ENCODE results near the gene AATF.

DNA sequence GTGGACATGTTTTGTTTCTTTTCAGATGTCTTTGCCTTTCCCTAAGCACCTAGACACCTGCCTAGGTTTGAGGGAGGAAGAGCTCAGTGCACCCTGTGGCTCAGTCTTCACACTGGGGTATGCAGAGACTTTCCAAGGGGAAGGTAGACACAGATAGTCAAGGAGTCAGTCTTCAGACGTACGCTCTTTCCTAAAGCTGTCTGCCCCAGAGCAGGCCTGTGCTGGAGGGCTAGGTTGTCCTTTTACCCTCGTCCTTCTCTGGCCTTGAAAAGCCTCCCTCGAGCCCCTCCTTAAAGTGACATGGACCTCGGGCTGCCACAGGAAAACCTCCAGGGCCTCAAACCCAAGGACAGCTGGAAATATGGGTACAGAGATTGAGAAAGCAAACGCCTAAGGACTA, 103.7 kb downstream of the AATF start:
- TF ChIP-seq ZZZ3 (IDR thresholded peaks at IDR 0.05) (no peak), CTCF (IDR thresholded peaks at IDR 0.05 in 2 of 3, conservative IDR thresholded peaks at IDR 0.05 in 1 of 3; ENCODE audit: insufficient read depth in 2 of 3, low read depth in 1 of 3, low read length in 3 of 3) (no peak), SMARCC2 (IDR thresholded peaks at IDR 0.05; ENCODE audit: low read depth) (no peak), CTBP1 (IDR thresholded peaks at IDR 0.05; ENCODE audit: borderline replicate concordance) (no peak), BRF1 (IDR thresholded peaks at IDR 0.05; ENCODE audit: borderline replicate concordance, extremely low read depth, insufficient read length) (no peak), EZH2 (IDR thresholded peaks at IDR 0.05; ENCODE audit: borderline replicate concordance, low read depth, low read length) (no peak), ZFX (CRISPR knock-in tag; IDR thresholded peaks at IDR 0.05) (no peak)
- TF ChIP-seq, protein P1, sequence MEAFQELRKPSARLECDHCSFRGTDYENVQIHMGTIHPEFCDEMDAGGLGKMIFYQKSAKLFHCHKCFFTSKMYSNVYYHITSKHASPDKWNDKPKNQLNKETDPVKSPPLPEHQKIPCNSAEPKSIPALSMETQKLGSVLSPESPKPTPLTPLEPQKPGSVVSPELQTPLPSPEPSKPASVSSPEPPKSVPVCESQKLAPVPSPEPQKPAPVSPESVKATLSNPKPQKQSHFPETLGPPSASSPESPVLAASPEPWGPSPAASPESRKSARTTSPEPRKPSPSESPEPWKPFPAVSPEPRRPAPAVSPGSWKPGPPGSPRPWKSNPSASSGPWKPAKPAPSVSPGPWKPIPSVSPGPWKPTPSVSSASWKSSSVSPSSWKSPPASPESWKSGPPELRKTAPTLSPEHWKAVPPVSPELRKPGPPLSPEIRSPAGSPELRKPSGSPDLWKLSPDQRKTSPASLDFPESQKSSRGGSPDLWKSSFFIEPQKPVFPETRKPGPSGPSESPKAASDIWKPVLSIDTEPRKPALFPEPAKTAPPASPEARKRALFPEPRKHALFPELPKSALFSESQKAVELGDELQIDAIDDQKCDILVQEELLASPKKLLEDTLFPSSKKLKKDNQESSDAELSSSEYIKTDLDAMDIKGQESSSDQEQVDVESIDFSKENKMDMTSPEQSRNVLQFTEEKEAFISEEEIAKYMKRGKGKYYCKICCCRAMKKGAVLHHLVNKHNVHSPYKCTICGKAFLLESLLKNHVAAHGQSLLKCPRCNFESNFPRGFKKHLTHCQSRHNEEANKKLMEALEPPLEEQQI (IDR thresholded peaks at IDR 0.05) = no peak
